Muscle layer of colon (tissue), 2 donors: ENCODE measurements around the gene KDM4B.
"Not testable (repeated sequence)": the region's sequence is repeated elsewhere in the genome, so short reads cannot be mapped to it uniquely, and the experiment has no call there.

Experiments used
- H3K27ac ChIP-seq: one replicate; pipeline ENCODE4 v1.7.0; 2013; ENCODE audit warnings: low read depth, mild to moderate bottlenecking, low read length, moderate library complexity
- H3K27me3 ChIP-seq, 2 donors: one replicate each; pipeline ENCODE4 v1.7.0; 2013; ENCODE audit warnings: low read length in 2 of 2, mild to moderate bottlenecking in 2 of 2; ENCODE audit not compliant: insufficient read depth in 2 of 2, control insufficient read depth in 1 of 2
- H3K36me3 ChIP-seq: one replicate; pipeline ENCODE4 v1.7.0; 2013; ENCODE audit warnings: mild to moderate bottlenecking, low read length; ENCODE audit not compliant: insufficient read depth
- H3K4me1 ChIP-seq: one replicate; pipeline ENCODE4 v1.7.0; 2013; ENCODE audit warnings: mild to moderate bottlenecking, low read length; ENCODE audit not compliant: insufficient read depth
- H3K4me3 ChIP-seq, 2 donors: one replicate each; pipeline ENCODE4 v1.7.0; 2013; ENCODE audit warnings: low read length in 2 of 2, low read depth in 1 of 2, mild to moderate bottlenecking in 1 of 2, moderate library complexity in 1 of 2
- H3K9ac ChIP-seq: one replicate; pipeline ENCODE4 v1.7.0; 2013; ENCODE audit warnings: low read length
- H3K9me3 ChIP-seq: one replicate; pipeline ENCODE4 v1.7.0; 2013; ENCODE audit warnings: mild to moderate bottlenecking, low read length
- donor health status: abdominal sarcoma.
- donor health status: Adenocarcinoma of cecum.

The KDM4B gene

GRCh38 chr19:5194641-5195040 is 225.7 kb downstream of the KDM4B start:
- no peaks in the 10 kb centered on the region for H3K36me3 ChIP-seq

GRCh38 chr19:5195587-5195986 is 226.7 kb downstream of the KDM4B start:
- not testable (repeated sequence) for H3K27me3 ChIP-seq, H3K9ac ChIP-seq, H3K36me3 ChIP-seq, H3K27ac ChIP-seq, H3K9me3 ChIP-seq, H3K4me3 ChIP-seq, H3K4me1 ChIP-seq

More at GRCh38 chr19:5194641-5195040, 225.7 kb downstream of the KDM4B start:
- no peak overlapping the region for H3K4me3 ChIP-seq
- no peak overlapping the region for H3K9ac ChIP-seq
- no peaks in the 10 kb centered on the region for H3K4me1 ChIP-seq
- H3K27me3 ChIP-seq: no peaks in the 10 kb centered on the region
- no peak overlapping the region for H3K27ac ChIP-seq
- H3K9me3 ChIP-seq: no peaks in the 10 kb centered on the region

DNA sequence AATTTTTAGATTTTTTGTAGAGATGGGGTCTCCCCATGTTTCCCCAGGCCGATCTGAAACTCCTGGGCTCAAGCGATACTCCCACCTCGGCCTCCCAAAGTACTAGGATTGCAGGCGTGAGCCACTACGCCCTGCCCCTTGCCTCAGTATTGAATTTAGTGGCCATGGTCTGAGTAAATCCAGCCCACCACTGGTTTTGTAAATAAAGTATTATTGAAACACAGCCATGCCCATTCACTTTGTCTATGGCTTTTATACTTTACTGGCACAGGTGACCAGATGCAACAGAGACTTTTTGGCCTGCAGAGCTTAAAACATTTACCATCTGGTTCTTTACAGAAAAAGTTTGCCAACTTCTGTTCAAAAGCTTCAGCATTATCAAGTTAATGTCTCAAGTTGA is 227.9 kb downstream of the KDM4B start:
- no peaks in the 10 kb centered on the region for H3K4me1 ChIP-seq
- H3K27me3 ChIP-seq: no peaks in the 10 kb centered on the region

GRCh38 chr19:5200844-5201243 is 231.9 kb downstream of the KDM4B start:
- Histone ChIP-seq H3K36me3 (no peaks in the 10 kb centered on the region), H3K9ac (no peak overlapping the region), H3K27me3 (no peaks in the 10 kb centered on the region), H3K4me1 (no peaks in the 10 kb centered on the region), H3K9me3 (no peaks in the 10 kb centered on the region), H3K4me3 (no peak overlapping the region), H3K27ac (no peak overlapping the region)

More for the DNA sequence above, 227.9 kb downstream of the KDM4B start:
- H3K9me3 ChIP-seq: no peaks in the 10 kb centered on the region
- no peak overlapping the region for H3K4me3 ChIP-seq
- H3K9ac ChIP-seq: no peak overlapping the region
- H3K27ac ChIP-seq: no peak overlapping the region
- no peaks in the 10 kb centered on the region for H3K36me3 ChIP-seq

GRCh38 chr19:5202553-5202952 is 233.6 kb downstream of the KDM4B start:
- Histone ChIP-seq H3K27ac (no peak overlapping the region), H3K4me3 (no peak overlapping the region), H3K9ac (no peak overlapping the region), H3K9me3 (no peaks in the 10 kb centered on the region), H3K27me3 (no peaks in the 10 kb centered on the region), H3K36me3 (peaks cover 3% of the 10 kb centered on the region), H3K4me1 (no peaks in the 10 kb centered on the region)
